ENCODE data around the gene ANG. TPM values are rescaled to one million over a fixed set of nuclear protein-coding genes. Genes with fewer than 3 reads are reported as not detected.

Gene ANG
- polyA plus RNA-seq, 1 of the 3 experiments (the other 2 are of a cell fraction), result 3.6 TPM

DNA sequence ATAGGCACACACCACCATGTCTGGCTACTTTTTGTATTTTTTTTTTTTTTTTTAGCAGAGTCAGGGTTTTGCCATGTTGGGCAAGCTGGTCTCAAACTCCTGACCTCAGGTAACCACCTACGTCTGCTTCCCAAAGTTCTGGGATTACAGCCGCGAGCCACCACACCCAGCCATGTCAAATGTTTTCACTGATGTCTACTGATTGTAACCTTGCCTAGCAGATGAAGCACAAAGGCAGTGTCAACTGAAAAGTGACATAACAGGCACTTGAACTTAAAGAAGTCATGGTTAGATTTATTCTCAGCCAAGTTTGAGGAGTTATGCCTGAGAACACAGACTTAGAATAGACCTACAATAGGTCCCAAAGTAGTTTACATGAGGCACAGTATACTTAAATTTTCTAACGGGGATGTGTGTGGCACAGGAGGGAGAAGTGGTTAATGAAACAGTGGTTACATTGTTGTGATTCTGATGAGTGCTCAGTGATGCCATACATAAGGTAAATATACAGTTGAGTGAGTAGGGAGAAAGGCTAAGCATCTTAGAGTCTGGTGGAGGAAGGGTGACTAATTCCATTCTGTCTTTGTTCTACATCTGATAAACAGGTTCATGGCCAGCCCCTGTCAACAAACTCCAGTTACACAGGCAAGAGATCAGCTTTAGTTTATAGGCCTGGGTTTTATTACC lies 16.8 kb upstream of the ANG start:
- Histone ChIP-seq H3K4me1 (ENCODE audit: control insufficient read depth in 1 of 2, insufficient read depth in 2 of 2, low read depth in 1 of 2, low read length in 1 of 2) (no peaks in the 10 kb centered on the region), H2AFZ (ENCODE audit: low read depth) (no peak overlapping the region), H3K9me3 (no peaks in the 10 kb centered on the region), H3K4me3 (ENCODE audit: low read depth in 2 of 2, low read length in 1 of 2) (no peak overlapping the region), H4K20me1 (ENCODE audit: insufficient read depth) (no peaks in the 10 kb centered on the region), H3K9ac (no peak overlapping the region), H3K4me2 (no peak overlapping the region), H3K27me3 (ENCODE audit: insufficient read depth) (peaks cover 76% of the 10 kb centered on the region), H3K36me3 (replicated peaks in 1 of 2; ENCODE audit: control insufficient read depth in 1 of 2, insufficient read depth in 2 of 2, low read length in 1 of 2) (no peaks in the 10 kb centered on the region), H3K27ac (ENCODE audit: low read depth in 2 of 2, low read length in 1 of 2) (no peak overlapping the region), H3K79me2 (ENCODE audit: insufficient read depth) (no peaks in the 10 kb centered on the region), H3F3A (replicated peaks; ENCODE audit: insufficient read depth) (no peaks in the 10 kb centered on the region), H3K9me2 (no peaks in the 10 kb centered on the region)
- WGBS (ENCODE audit: low lambda C conversion rate), result 19% methylated on average over 4 of the region's 4 CpGs
- DNase-seq, result no peak
- ChIA-PET CTCF (no interaction called here), POLR2A (no interaction called here)
- no peak for TF ChIP-seq TCF12 (IDR thresholded peaks at IDR 0.05)
- TF ChIP-seq, protein P1, sequence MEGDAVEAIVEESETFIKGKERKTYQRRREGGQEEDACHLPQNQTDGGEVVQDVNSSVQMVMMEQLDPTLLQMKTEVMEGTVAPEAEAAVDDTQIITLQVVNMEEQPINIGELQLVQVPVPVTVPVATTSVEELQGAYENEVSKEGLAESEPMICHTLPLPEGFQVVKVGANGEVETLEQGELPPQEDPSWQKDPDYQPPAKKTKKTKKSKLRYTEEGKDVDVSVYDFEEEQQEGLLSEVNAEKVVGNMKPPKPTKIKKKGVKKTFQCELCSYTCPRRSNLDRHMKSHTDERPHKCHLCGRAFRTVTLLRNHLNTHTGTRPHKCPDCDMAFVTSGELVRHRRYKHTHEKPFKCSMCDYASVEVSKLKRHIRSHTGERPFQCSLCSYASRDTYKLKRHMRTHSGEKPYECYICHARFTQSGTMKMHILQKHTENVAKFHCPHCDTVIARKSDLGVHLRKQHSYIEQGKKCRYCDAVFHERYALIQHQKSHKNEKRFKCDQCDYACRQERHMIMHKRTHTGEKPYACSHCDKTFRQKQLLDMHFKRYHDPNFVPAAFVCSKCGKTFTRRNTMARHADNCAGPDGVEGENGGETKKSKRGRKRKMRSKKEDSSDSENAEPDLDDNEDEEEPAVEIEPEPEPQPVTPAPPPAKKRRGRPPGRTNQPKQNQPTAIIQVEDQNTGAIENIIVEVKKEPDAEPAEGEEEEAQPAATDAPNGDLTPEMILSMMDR (IDR thresholded peaks at IDR 0.05), result no peak
- no peak for TF ChIP-seq GABPA (IDR thresholded peaks at IDR 0.05; ENCODE audit: low read depth)
- TF ChIP-seq SIN3A (IDR thresholded peaks at IDR 0.05; ENCODE audit: borderline replicate concordance, low read depth, low read length), result no peak
- no peak for TF ChIP-seq CHD2 (IDR thresholded peaks at IDR 0.05; ENCODE audit: low read length, partially characterized antibody)
- no peak for TF ChIP-seq FOXM1 (IDR thresholded peaks at IDR 0.05; ENCODE audit: low read depth)
- no peak for TF ChIP-seq MXI1 (IDR thresholded peaks at IDR 0.05; ENCODE audit: low read depth, low read length)
- no peak for TF ChIP-seq SMC3 (IDR thresholded peaks at IDR 0.05; ENCODE audit: low read depth, low read length)

DNA sequence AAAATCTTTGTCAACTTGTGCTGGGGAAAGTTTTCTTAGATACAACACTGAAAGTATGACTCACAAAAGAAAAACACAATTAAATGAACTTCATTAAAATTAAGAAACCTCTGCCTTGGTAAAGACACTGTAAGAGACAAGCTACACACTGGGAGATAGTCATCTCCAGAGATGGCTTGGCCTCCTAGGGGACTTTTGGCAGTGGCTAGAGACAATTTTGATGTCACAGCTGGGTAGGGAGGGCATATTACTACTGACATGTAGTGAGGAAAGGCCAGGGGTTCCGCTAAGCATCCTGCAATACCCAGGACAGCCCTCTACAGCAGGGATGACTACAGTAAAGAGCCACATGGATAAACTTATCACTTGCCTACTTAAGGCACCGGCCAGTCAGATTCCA lies 12.9 kb upstream of the ANG start:
- 33% methylated on average over 2 of the region's 2 CpGs for WGBS (ENCODE audit: low lambda C conversion rate)
- no peak for DNase-seq
- H3K4me1 ChIP-seq (ENCODE audit: control insufficient read depth in 1 of 2, insufficient read depth in 2 of 2, low read depth in 1 of 2, low read length in 1 of 2), result peaks cover 4 to 5% of the 10 kb centered on the region in 2 experiments; a peak in 3 of 4 replicates
- peaks cover 5% of the 10 kb centered on the region for H3F3A ChIP-seq (replicated peaks; ENCODE audit: insufficient read depth)
- no peaks in the 10 kb centered on the region for H3K36me3 ChIP-seq (replicated peaks in 1 of 2; ENCODE audit: control insufficient read depth in 1 of 2, insufficient read depth in 2 of 2, low read length in 1 of 2)
- POLR2A ChIA-PET, result no interaction called here
- CTCF ChIA-PET, result no interaction called here
- no peaks in the 10 kb centered on the region for H3K9me2 ChIP-seq
- no peaks in the 10 kb centered on the region for H3K9me3 ChIP-seq
- TF ChIP-seq USF1 (IDR thresholded peaks at IDR 0.05; ENCODE audit: borderline replicate concordance, low read depth) (no peak), SMC3 (IDR thresholded peaks at IDR 0.05; ENCODE audit: low read depth, low read length) (no peak), NRF1 (IDR thresholded peaks at IDR 0.05; ENCODE audit: low read depth, low read length) (no peak)
- H3K27ac ChIP-seq (ENCODE audit: low read depth in 2 of 2, low read length in 1 of 2), result no peak overlapping the region
- no peak overlapping the region for H3K4me2 ChIP-seq
- H3K4me3 ChIP-seq (ENCODE audit: low read depth in 2 of 2, low read length in 1 of 2), result no peak overlapping the region
- no peaks in the 10 kb centered on the region for H4K20me1 ChIP-seq (ENCODE audit: insufficient read depth)
- H2AFZ ChIP-seq (ENCODE audit: low read depth), result no peak overlapping the region
- H3K27me3 ChIP-seq (ENCODE audit: insufficient read depth), result peaks cover 51% of the 10 kb centered on the region
- H3K79me2 ChIP-seq (ENCODE audit: insufficient read depth), result no peaks in the 10 kb centered on the region
- no peak overlapping the region for H3K9ac ChIP-seq

All from SK-N-SH (cell line).